ENCODE results near the gene MAGI1. TPM values are rescaled to one million over a fixed set of nuclear protein-coding genes. Genes with fewer than 3 reads are reported as not detected.

Gene MAGI1
- polyA plus RNA-seq, 1 of the 3 experiments (the other 2 are of a cell fraction), result 10.3 TPM

DNA sequence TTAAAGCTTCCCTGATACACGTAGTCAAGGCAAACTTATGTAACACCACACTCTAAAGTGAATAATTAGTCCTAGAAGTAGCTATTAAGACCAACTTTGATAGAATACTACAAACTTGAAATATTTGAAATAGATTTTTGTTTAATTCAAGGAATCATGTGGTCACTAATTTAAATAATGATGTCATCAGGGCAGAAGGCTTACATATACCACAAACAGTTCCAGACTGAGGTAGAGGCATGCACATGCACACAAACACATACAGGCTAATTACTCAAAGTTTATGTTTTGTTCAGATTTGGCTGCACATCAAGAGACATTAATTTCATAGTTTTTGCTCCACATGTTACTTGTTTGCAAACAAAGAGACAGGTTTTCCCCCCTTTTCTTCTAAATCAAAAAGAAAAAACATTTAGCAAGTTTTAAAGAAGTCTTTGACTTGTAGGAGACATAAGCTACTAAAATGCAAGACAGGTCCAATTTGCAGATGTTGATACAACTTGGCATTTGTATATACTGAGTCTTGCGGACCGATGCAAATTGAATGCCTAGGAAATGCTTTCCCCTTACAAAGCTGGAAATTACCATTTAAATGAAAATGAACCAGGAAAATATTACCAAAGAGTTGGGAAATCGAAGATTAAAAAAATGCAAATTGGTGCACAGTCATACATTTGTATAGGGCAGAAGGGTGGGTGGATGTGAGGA is 594.8 kb downstream of the MAGI1 start:
- H3K4me3 ChIP-seq (ENCODE audit: low read depth in 2 of 2, low read length in 1 of 2), result no peak overlapping the region
- no peaks in the 10 kb centered on the region for H3F3A ChIP-seq (replicated peaks; ENCODE audit: insufficient read depth)
- ChIA-PET POLR2A (no interaction called here), CTCF (interaction anchor here (0.7 to 1.5 kb wide), 5 partner anchors 227 to 307 kb away, joined by 3 to 6 read pairs (median 3); no protein-coding TSS in a partner anchor)
- H3K9me3 ChIP-seq, result no peaks in the 10 kb centered on the region
- H4K20me1 ChIP-seq (ENCODE audit: insufficient read depth), result no peaks in the 10 kb centered on the region
- H3K36me3 ChIP-seq (replicated peaks in 1 of 2; ENCODE audit: control insufficient read depth in 1 of 2, insufficient read depth in 2 of 2, low read length in 1 of 2), result peaks cover 13 to 14% of the 10 kb centered on the region in 2 experiments
- no peaks in the 10 kb centered on the region for H3K27me3 ChIP-seq (ENCODE audit: insufficient read depth)
- 89% methylated on average over 4 of the region's 4 CpGs for WGBS (ENCODE audit: low lambda C conversion rate)
- no peak for DNase-seq
- TF ChIP-seq TEAD4 (IDR thresholded peaks at IDR 0.05; ENCODE audit: borderline replicate concordance, insufficient read depth) (no peak), NFIC (IDR thresholded peaks at IDR 0.05; ENCODE audit: borderline replicate concordance) (no peak), CHD2 (IDR thresholded peaks at IDR 0.05; ENCODE audit: low read length, partially characterized antibody) (no peak), NRF1 (IDR thresholded peaks at IDR 0.05; ENCODE audit: low read depth, low read length) (no peak), RCOR1 (IDR thresholded peaks at IDR 0.05; ENCODE audit: low read length) (no peak), ZBTB33 (IDR thresholded peaks at IDR 0.05; ENCODE audit: borderline replicate concordance, low read depth) (no peak), FOXJ3 (CRISPR knock-in tag; IDR thresholded peaks at IDR 0.05) (no peak), YY1 (IDR thresholded peaks at IDR 0.05; ENCODE audit: low read depth) (no peak), JUND (IDR thresholded peaks at IDR 0.05) (no peak), RFX5 (IDR thresholded peaks at IDR 0.05; ENCODE audit: low read length) (no peak), FOXM1 (IDR thresholded peaks at IDR 0.05; ENCODE audit: low read depth) (no peak), MXI1 (IDR thresholded peaks at IDR 0.05; ENCODE audit: low read depth, low read length) (no peak), MAX (IDR thresholded peaks at IDR 0.05; ENCODE audit: low read depth) (no peak)
- TF ChIP-seq, protein P1, sequence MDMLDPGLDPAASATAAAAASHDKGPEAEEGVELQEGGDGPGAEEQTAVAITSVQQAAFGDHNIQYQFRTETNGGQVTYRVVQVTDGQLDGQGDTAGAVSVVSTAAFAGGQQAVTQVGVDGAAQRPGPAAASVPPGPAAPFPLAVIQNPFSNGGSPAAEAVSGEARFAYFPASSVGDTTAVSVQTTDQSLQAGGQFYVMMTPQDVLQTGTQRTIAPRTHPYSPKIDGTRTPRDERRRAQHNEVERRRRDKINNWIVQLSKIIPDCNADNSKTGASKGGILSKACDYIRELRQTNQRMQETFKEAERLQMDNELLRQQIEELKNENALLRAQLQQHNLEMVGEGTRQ (IDR thresholded peaks at IDR 0.05; ENCODE audit: borderline replicate concordance, low read depth, low read length), result no peak
- TF ChIP-seq, protein P2, sequence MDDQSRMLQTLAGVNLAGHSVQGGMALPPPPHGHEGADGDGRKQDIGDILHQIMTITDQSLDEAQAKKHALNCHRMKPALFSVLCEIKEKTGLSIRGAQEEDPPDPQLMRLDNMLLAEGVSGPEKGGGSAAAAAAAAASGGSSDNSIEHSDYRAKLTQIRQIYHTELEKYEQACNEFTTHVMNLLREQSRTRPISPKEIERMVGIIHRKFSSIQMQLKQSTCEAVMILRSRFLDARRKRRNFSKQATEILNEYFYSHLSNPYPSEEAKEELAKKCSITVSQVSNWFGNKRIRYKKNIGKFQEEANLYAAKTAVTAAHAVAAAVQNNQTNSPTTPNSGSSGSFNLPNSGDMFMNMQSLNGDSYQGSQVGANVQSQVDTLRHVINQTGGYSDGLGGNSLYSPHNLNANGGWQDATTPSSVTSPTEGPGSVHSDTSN (IDR thresholded peaks at IDR 0.05), result no peak
- TF ChIP-seq, protein P3, sequence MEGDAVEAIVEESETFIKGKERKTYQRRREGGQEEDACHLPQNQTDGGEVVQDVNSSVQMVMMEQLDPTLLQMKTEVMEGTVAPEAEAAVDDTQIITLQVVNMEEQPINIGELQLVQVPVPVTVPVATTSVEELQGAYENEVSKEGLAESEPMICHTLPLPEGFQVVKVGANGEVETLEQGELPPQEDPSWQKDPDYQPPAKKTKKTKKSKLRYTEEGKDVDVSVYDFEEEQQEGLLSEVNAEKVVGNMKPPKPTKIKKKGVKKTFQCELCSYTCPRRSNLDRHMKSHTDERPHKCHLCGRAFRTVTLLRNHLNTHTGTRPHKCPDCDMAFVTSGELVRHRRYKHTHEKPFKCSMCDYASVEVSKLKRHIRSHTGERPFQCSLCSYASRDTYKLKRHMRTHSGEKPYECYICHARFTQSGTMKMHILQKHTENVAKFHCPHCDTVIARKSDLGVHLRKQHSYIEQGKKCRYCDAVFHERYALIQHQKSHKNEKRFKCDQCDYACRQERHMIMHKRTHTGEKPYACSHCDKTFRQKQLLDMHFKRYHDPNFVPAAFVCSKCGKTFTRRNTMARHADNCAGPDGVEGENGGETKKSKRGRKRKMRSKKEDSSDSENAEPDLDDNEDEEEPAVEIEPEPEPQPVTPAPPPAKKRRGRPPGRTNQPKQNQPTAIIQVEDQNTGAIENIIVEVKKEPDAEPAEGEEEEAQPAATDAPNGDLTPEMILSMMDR (IDR thresholded peaks at IDR 0.05), result no peak
- H3K9ac ChIP-seq, result no peak overlapping the region
- no peak overlapping the region for H2AFZ ChIP-seq (ENCODE audit: low read depth)
- H3K9me2 ChIP-seq, result no peaks in the 10 kb centered on the region
- H3K4me2 ChIP-seq, result no peak overlapping the region
- H3K79me2 ChIP-seq (ENCODE audit: insufficient read depth), result no peaks in the 10 kb centered on the region
- H3K27ac ChIP-seq (ENCODE audit: low read depth in 2 of 2, low read length in 1 of 2), result no peak overlapping the region
- H3K4me1 ChIP-seq (ENCODE audit: control insufficient read depth in 1 of 2, insufficient read depth in 2 of 2, low read depth in 1 of 2, low read length in 1 of 2), result peaks cover 0 to 7% of the 10 kb centered on the region in 2 experiments; a peak in 2 of 4 replicates

Data from SK-N-SH (cell line).